Hepatocyte (in vitro differentiated cells): ENCODE results near the gene NCL. TPM values are rescaled to one million over a fixed set of nuclear protein-coding genes. Genes with fewer than 3 reads are reported as not detected.

Experiments
- DNase-seq: peaks from one replicate; pipeline ENCODE4 v3.0.0-alpha.2; 2016; ENCODE audit warnings: low spot score
- H2AFZ ChIP-seq: fragments of 200-600 bp; sonication (generic); 2 replicates; pipeline ENCODE4 v1.6.0; 2016; ENCODE audit warnings: antibody characterized with exemption, mild to moderate bottlenecking
- H3K27ac ChIP-seq: fragments of 200-600 bp; sonication (generic); 2 replicates; pipeline ENCODE4 v1.5.1; 2016; ENCODE audit warnings: mild to moderate bottlenecking
- H3K27me3 ChIP-seq: fragments of 200-600 bp; sonication (generic); 2 replicates; pipeline ENCODE4 v1.6.1; 2016
- H3K36me3 ChIP-seq: fragments of 200-600 bp; sonication (generic); replicated peaks from 2 replicates; pipeline ENCODE4 v1.5.1; 2016; ENCODE audit warnings: low read depth; ENCODE audit not compliant: insufficient read depth
- H3K4me1 ChIP-seq: fragments of 200-600 bp; sonication (generic); 2 replicates; pipeline ENCODE4 v1.5.1; 2016; ENCODE audit warnings: mild to moderate bottlenecking, moderate library complexity; ENCODE audit not compliant: insufficient read depth
- H3K4me2 ChIP-seq: fragments of 200-600 bp; sonication (generic); 2 replicates; pipeline ENCODE4 v1.6.0; 2016
- H3K4me3 ChIP-seq: fragments of 200-600 bp; sonication (generic); 2 replicates; pipeline ENCODE4 v1.5.1; 2016; ENCODE audit warnings: mild to moderate bottlenecking
- H3K79me2 ChIP-seq: fragments of 200-600 bp; sonication (generic); 2 replicates; pipeline ENCODE4 v1.6.0; 2017; ENCODE audit warnings: mild to moderate bottlenecking
- H3K9me2 ChIP-seq: fragments of 200-600 bp; sonication (generic); replicated peaks from 2 replicates; pipeline ENCODE4 v1.6.0; 2017; ENCODE audit warnings: mild to moderate bottlenecking; ENCODE audit not compliant: insufficient read depth
- H3K9me3 ChIP-seq: fragments of 200-600 bp; sonication (generic); 2 replicates; pipeline ENCODE4 v1.5.1; 2016; ENCODE audit warnings: low read depth, mild to moderate bottlenecking
- H4K20me1 ChIP-seq: fragments of 200-600 bp; sonication (generic); 2 replicates; pipeline ENCODE4 v1.6.0; 2016; ENCODE audit warnings: mild to moderate bottlenecking; ENCODE audit not compliant: insufficient read depth, poor library complexity, severe bottlenecking
- EZH2 ChIP-seq: fragments of 200-600 bp; sonication (generic); IDR thresholded peaks from 2 replicates; pipeline ENCODE4 v1.6.1; 2016; ENCODE audit warnings: antibody characterized with exemption, mild to moderate bottlenecking, borderline replicate concordance
- EZH2phosphoT487 ChIP-seq: fragments of 200-600 bp; sonication (generic); IDR thresholded peaks from one replicate; pipeline ENCODE4 v1.6.1; 2018; ENCODE audit warnings: antibody characterized with exemption, mild to moderate bottlenecking, low read depth, moderate library complexity; ENCODE audit not compliant: unreplicated experiment, severe bottlenecking
- WGBS: methylation state at CpG from one replicate; pipeline ENCODE4 v1.1.6; 2016; ENCODE audit warnings: low lambda C conversion rate; ENCODE audit errors: missing lambda C conversion rate; 5-methylcytosine and 5-hydroxymethylcytosine counted together
- polyA plus RNA-seq: library from polyadenylated mRNA; unstranded; fragments of >200 nt; fragmentation: Nextera tagmentation; extraction: Ambion mirVana; gene quantifications from 2 replicates; pipeline ENCODE4 v1.2.1, GENCODE V29; 2016
- total RNA-seq: library from RNA; depleted of rRNA; stranded (reverse); fragments of >200 nt; gene quantifications from 2 replicates; pipeline ENCODE4 v1.2.3, GENCODE V29; 2014
- TF ChIP-seq, protein P1 (sequence below): fragments of 200-600 bp; sonication (generic); IDR thresholded peaks from 2 replicates; pipeline ENCODE4 v1.5.1; 2016; ENCODE audit warnings: antibody characterized with exemption, mild to moderate bottlenecking; ENCODE audit not compliant: poor library complexity

Gene NCL
- total and polyA plus RNA-seq, 2 experiments from 2014 or later: 137 to 349 TPM

DNA sequence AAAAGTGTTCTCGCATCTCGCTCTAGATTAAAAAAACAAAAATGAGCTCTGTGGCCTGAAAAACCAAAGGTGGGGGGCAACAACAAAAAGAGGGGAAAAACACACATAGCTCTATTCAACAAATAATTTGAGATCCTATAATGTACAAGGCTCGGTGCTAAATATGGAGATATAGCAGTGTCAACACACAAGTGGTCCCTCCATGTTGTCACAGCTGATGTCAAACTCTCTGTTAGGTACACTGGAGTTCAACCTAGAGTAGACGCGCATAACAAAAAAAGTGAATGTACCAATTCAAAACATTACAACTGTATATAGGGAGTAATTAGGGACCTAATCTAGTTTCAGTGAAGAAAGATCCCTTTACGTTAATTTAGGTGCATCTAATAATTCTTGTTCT is 5.9 kb downstream of the NCL start:
- H2AFZ ChIP-seq: no peak overlapping the region
- no peaks in the 10 kb centered on the region for H3K27me3 ChIP-seq
- no peaks in the 10 kb centered on the region for H3K9me2 ChIP-seq
- peaks cover 8% of the 10 kb centered on the region for H3K4me1 ChIP-seq
- 94% methylated on average over 6 of the region's 6 CpGs for WGBS
- no peaks in the 10 kb centered on the region for H3K9me3 ChIP-seq
- peaks cover 61% of the 10 kb centered on the region for H4K20me1 ChIP-seq
- no peak overlapping the region for H3K27ac ChIP-seq
- H3K79me2 ChIP-seq: peaks cover 54% of the 10 kb centered on the region
- TF ChIP-seq, protein P1, sequence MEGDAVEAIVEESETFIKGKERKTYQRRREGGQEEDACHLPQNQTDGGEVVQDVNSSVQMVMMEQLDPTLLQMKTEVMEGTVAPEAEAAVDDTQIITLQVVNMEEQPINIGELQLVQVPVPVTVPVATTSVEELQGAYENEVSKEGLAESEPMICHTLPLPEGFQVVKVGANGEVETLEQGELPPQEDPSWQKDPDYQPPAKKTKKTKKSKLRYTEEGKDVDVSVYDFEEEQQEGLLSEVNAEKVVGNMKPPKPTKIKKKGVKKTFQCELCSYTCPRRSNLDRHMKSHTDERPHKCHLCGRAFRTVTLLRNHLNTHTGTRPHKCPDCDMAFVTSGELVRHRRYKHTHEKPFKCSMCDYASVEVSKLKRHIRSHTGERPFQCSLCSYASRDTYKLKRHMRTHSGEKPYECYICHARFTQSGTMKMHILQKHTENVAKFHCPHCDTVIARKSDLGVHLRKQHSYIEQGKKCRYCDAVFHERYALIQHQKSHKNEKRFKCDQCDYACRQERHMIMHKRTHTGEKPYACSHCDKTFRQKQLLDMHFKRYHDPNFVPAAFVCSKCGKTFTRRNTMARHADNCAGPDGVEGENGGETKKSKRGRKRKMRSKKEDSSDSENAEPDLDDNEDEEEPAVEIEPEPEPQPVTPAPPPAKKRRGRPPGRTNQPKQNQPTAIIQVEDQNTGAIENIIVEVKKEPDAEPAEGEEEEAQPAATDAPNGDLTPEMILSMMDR: no peak
- TF ChIP-seq EZH2: no peak
- peaks cover 10% of the 10 kb centered on the region for H3K36me3 ChIP-seq
- H3K4me2 ChIP-seq: no peak overlapping the region
- no peak for DNase-seq
- H3K4me3 ChIP-seq: no peak overlapping the region

DNA sequence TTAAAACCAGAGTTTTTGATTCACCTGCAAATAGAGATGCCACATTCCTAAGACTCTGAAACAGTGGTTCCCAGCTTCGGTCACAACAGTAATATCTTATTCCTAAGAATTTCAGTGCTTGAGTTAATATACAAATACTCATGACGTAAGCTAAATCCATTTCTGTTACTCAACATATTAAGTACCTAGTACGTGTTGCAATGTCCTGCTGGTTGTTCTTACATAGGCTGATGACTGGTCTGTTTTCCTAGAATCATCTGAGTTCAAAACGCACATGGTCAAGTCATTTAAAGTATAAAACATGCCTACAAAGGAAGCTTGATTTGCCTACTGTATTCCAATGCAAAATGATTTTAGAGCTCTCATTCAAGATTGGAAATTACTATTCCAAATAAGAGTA is 7.2 kb downstream of the NCL start:
- no peak overlapping the region for H3K4me3 ChIP-seq
- H3K79me2 ChIP-seq: peaks cover 41% of the 10 kb centered on the region
- H3K27ac ChIP-seq: no peak overlapping the region
- H3K9me2 ChIP-seq: no peaks in the 10 kb centered on the region
- H3K36me3 ChIP-seq: peaks cover 9% of the 10 kb centered on the region
- no peak overlapping the region for H2AFZ ChIP-seq
- no peak for DNase-seq
- peaks cover 48% of the 10 kb centered on the region for H4K20me1 ChIP-seq
- no peaks in the 10 kb centered on the region for H3K27me3 ChIP-seq
- H3K9me3 ChIP-seq: no peaks in the 10 kb centered on the region
- WGBS: 92% methylated on average over 4 of the region's 4 CpGs
- TF ChIP-seq EZH2 (no peak), EZH2phosphoT487 (no peak)
- TF ChIP-seq, protein P1: no peak
- H3K4me2 ChIP-seq: no peak overlapping the region
- no peaks in the 10 kb centered on the region for H3K4me1 ChIP-seq

DNA sequence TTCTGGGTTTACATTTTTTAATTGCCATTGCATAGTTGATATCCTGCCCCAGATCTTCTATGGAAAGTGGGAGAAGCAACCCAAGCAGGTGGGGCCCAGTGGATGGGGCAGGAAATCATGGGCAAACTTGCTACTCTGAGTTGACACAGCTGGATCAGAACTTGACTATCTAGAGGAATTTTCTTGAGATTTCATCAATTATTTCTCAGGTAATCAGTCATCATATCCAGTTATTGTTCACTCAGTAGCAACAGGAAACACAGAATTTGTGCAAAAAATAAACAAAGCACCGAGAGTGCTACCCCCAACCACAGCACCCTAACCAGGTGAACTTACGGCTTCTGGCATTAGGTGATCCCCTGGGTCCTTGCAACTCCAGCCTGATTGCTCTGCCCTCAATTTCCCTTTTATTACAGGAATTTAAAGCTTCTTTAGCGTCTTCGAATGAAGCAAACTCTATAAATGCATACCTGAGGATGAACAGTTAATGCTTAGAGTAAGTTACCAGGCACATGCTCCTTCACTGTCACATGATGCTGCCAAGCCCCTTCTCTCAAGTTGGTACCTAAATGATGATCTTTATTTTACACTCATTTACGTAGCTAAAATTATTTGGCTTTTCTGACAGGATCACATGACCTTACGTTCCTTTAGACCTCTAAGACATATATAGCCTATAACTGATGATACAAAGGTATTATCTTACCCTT is 7.8 kb downstream of the NCL start:
- H3K27ac ChIP-seq: no peak overlapping the region
- H3K36me3 ChIP-seq: peaks cover 7% of the 10 kb centered on the region
- no peaks in the 10 kb centered on the region for H3K4me1 ChIP-seq
- no peaks in the 10 kb centered on the region for H3K9me2 ChIP-seq
- WGBS: 88% methylated on average over 6 of the region's 6 CpGs
- H3K27me3 ChIP-seq: no peaks in the 10 kb centered on the region
- no peak overlapping the region for H3K4me2 ChIP-seq
- peaks cover 42% of the 10 kb centered on the region for H4K20me1 ChIP-seq
- peaks cover 35% of the 10 kb centered on the region for H3K79me2 ChIP-seq
- no peak overlapping the region for H2AFZ ChIP-seq
- H3K9me3 ChIP-seq: no peaks in the 10 kb centered on the region
- TF ChIP-seq, protein P1: no peak
- TF ChIP-seq EZH2phosphoT487 (no peak), EZH2 (no peak)
- no peak for DNase-seq
- H3K4me3 ChIP-seq: no peak overlapping the region
